Hematopoietic multipotent progenitor cell treated with erythropoietin and hydrocortisone succinate and interleukin-3 and kit ligand, for 8 days (in vitro differentiated cells): Measurements from ENCODE around the gene KCNJ12.
"Not testable (repeated sequence)": the region's sequence is repeated elsewhere in the genome, so short reads cannot be mapped to it uniquely, and the experiment has no call there.

Experiments
- DNase-seq: peaks from one replicate; pipeline ENCODE4 v3.0.0-alpha.2; 2015

Gene KCNJ12

GRCh38 chr17:21455761-21456160 is 79.6 kb downstream of the KCNJ12 start:
- DNase-seq = no peak

GRCh38 chr17:21456449-21456848 is 80.3 kb downstream of the KCNJ12 start:
- not testable (repeated sequence) for DNase-seq

GRCh38 chr17:21457051-21458026 is 81.2 kb downstream of the KCNJ12 start:
- DNase-seq = peak; percentile 83

- DNase-seq = no peak
These were observed 81.9 kb downstream of the KCNJ12 start for GRCh38 chr17:21458054-21458453.

GRCh38 chr17:21459536-21459935 is 83.4 kb downstream of the KCNJ12 start:
- DNase-seq = no peak

- no peak for DNase-seq
These were observed 84.2 kb downstream of the KCNJ12 start for GRCh38 chr17:21460358-21460757.

GRCh38 chr17:21462237-21462636 is 86.1 kb downstream of the KCNJ12 start:
- no peak for DNase-seq

- DNase-seq = no peak
These were observed 87.1 kb downstream of the KCNJ12 start for GRCh38 chr17:21463204-21463661.

GRCh38 chr17:21463779-21464407 is 87.7 kb downstream of the KCNJ12 start:
- DNase-seq = no peak

GRCh38 chr17:21464611-21465021 is 88.5 kb downstream of the KCNJ12 start:
- no peak for DNase-seq

GRCh38 chr17:21466550-21466949 is 90.4 kb downstream of the KCNJ12 start:
- DNase-seq = no peak

GRCh38 chr17:21467196-21467595 is 91.0 kb downstream of the KCNJ12 start:
- DNase-seq = no peak

- DNase-seq = no peak
These were observed 91.8 kb downstream of the KCNJ12 start for GRCh38 chr17:21467739-21468490.
